GM12874 (cell line): ENCODE results near the gene ZNF223.

ENCODE experiments used
- TF ChIP-seq, protein P1 (sequence below): IDR thresholded peaks from 2 replicates; pipeline ENCODE4 v1.5.1; 2011; ENCODE audit warnings: low read depth, mild to moderate bottlenecking, control low read depth, low read length, moderate library complexity; ENCODE audit not compliant: insufficient read depth

ZNF223 gene

DNA sequence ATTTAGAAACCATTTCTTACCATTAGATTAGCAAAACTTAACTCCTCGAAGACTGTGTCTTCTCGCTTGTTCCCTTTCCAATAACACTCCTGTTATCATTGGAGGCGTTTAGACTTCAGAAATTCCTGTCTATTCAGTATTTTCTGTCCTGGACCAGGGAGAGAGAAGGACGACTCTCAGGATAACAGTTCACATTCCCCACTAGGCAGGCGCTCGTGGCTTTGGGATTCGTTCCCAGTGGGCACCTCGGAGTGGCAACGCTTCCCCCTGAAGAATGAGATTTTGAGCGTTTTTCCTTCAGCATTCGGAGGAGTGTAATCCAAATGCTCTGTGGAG, 60.9 kb downstream of the ZNF223 start:
- TF ChIP-seq, protein P1, sequence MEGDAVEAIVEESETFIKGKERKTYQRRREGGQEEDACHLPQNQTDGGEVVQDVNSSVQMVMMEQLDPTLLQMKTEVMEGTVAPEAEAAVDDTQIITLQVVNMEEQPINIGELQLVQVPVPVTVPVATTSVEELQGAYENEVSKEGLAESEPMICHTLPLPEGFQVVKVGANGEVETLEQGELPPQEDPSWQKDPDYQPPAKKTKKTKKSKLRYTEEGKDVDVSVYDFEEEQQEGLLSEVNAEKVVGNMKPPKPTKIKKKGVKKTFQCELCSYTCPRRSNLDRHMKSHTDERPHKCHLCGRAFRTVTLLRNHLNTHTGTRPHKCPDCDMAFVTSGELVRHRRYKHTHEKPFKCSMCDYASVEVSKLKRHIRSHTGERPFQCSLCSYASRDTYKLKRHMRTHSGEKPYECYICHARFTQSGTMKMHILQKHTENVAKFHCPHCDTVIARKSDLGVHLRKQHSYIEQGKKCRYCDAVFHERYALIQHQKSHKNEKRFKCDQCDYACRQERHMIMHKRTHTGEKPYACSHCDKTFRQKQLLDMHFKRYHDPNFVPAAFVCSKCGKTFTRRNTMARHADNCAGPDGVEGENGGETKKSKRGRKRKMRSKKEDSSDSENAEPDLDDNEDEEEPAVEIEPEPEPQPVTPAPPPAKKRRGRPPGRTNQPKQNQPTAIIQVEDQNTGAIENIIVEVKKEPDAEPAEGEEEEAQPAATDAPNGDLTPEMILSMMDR = no peak

DNA sequence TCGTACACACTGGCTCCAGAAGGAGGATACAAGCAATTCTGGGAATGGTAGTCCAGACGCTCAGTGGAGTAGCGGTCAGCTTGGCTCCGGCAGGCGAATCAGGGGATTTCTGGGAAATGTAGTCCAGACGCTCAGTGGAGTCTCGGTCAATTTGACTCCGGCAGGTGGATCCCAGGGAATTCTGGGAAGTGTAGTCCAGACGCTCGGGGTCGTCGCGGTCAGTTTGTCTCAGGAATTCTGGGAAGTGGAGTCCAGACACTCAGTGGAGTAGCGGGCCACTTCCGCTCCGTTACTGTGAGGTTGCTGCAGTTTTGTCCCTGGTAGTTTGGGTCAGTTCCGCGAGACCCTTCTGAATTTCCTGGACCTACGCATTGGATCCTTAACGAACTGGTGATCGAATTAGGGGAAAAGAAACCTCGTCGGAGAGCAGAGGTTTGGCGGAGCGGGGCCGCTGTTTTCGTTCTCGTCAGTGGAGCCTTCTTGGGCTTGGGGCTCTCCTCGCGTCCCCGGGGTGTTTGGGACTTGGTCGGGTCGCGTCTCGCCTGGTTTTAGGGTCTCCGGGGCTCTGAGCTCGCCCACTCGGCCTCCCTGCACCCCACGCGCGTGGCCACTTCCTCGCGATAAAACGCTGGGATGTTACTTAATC, 61.4 kb downstream of the ZNF223 start, which contains the start of gene ZNF225:
ZNF225 (plus strand) TSS at position 262 of the 646 bp plus-strand sequence. CDS start 2,429 bp downstream, outside the sequence.
- TF ChIP-seq, protein P1 = no peak

DNA sequence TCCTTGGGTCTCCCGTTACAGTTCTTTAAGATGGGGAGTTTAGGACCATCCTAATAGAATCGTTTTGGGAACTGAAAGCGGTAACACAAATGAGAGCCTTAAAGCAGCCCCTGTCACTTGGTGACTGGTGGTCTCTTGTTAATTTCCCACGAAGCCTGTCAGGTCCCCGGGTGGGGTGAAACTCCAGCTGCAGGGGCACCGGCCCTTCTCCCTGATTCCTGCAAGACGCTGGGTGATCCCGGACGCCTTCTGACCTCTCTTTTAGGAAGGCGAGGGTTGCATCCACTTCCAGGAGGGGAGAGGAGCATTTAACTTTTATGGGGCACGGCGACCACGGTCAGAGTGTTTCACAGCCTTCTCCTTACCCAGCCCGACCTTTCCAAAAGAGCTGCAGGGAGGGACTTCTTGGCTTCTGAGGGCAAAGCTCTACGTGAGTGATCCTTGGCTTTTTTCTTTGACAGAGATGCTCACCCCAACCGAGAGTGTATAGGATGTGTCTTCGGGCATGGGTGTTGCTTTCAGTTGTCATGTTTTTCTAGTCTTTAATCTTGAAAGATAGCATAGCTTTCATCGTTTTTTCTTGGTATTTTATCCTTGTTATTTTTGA, 62.1 kb downstream of the ZNF223 start:
- TF ChIP-seq, protein P1 = no peak
